ENCODE measurements around the gene RPAP3.

DNA sequence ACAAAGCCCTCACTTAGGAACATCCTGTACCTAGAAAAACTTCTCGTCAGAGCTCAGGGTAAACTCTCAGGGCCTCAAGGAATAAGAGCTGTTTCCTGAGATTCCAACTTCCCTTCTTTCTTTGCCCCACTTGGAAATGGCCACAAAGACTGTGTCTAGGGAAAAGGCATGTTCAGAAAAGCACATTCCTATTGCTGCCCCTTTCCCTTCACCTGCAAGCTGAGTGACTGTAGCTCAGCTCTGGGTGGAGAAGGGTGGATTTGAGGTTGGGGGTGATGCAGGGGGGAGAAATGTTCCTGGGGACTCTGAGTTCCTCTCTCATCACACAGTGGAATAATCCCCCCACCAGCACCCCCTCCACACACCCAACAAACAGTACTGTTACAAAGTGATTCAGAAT is 12.7 kb upstream of the RPAP3 start:
- no peak for TF ChIP-seq GATA1 (IDR thresholded peaks at IDR 0.05; ENCODE audit: low read depth, low read length)
- no peak for TF ChIP-seq POLR2A (IDR thresholded peaks at IDR 0.05; ENCODE audit: low read length)

Measured in erythroblast (primary cell).